Fibroblast of the aortic adventitia (primary cell): ENCODE results near the gene PIM2. TPM values are rescaled to one million over a fixed set of nuclear protein-coding genes. Genes with fewer than 3 reads are reported as not detected.
A peak's percentile ranks its signal among the peaks of the same experiment; 100 is the strongest.

ENCODE experiments used
- DNase-seq: peaks from one replicate; pipeline ENCODE4 v3.0.0-alpha.2; 2010; ENCODE audit warnings: low read depth
- H3K4me3 ChIP-seq: 2 replicates; pipeline ENCODE4 v1.5.1; 2011; ENCODE audit warnings: low read depth, mild to moderate bottlenecking, control low read depth, low read length, moderate library complexity
- total RNA-seq: library from RNA; depleted of rRNA; stranded (reverse); fragments of >200 nt; gene quantifications from 2 replicates; pipeline ENCODE4 v1.2.3, GENCODE V29; 2012; ENCODE audit warnings: low replicate concordance
- TF ChIP-seq, protein P1 (sequence below): IDR thresholded peaks from 2 replicates; pipeline ENCODE4 v1.5.1; 2011; ENCODE audit warnings: mild to moderate bottlenecking, low read length, control low read depth, inconsistent platforms; ENCODE audit not compliant: insufficient read depth

The PIM2 gene
- total RNA-seq, 1 donor: 5.0 TPM

DNA sequence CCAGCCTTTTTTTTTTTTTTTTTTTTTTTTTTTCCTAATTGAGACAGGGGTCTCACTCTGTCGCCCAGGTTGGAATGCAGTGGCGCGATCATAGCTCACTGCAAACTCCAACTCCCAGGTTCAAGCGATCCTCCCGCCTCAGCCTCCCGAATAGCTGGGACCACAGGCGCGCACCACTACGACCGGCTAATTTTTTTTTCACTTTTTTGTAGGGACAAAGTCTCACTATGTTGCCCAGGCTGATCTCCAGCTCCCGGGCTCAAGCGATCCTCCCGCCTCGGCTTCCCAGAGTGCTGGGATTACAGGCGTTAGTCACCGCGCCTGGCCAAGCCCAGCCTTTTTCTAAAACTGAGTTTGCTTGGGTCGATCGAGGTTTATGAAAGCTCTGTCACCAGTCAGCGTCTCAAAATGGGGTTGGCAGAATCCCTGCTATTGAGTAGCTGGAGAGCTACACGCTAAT is 39.8 kb upstream of the PIM2 start:
- H3K4me3 ChIP-seq: peak overlapping the region; percentile 62
- DNase-seq: peak; percentile 70
- TF ChIP-seq, protein P1, sequence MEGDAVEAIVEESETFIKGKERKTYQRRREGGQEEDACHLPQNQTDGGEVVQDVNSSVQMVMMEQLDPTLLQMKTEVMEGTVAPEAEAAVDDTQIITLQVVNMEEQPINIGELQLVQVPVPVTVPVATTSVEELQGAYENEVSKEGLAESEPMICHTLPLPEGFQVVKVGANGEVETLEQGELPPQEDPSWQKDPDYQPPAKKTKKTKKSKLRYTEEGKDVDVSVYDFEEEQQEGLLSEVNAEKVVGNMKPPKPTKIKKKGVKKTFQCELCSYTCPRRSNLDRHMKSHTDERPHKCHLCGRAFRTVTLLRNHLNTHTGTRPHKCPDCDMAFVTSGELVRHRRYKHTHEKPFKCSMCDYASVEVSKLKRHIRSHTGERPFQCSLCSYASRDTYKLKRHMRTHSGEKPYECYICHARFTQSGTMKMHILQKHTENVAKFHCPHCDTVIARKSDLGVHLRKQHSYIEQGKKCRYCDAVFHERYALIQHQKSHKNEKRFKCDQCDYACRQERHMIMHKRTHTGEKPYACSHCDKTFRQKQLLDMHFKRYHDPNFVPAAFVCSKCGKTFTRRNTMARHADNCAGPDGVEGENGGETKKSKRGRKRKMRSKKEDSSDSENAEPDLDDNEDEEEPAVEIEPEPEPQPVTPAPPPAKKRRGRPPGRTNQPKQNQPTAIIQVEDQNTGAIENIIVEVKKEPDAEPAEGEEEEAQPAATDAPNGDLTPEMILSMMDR: no peak

DNA sequence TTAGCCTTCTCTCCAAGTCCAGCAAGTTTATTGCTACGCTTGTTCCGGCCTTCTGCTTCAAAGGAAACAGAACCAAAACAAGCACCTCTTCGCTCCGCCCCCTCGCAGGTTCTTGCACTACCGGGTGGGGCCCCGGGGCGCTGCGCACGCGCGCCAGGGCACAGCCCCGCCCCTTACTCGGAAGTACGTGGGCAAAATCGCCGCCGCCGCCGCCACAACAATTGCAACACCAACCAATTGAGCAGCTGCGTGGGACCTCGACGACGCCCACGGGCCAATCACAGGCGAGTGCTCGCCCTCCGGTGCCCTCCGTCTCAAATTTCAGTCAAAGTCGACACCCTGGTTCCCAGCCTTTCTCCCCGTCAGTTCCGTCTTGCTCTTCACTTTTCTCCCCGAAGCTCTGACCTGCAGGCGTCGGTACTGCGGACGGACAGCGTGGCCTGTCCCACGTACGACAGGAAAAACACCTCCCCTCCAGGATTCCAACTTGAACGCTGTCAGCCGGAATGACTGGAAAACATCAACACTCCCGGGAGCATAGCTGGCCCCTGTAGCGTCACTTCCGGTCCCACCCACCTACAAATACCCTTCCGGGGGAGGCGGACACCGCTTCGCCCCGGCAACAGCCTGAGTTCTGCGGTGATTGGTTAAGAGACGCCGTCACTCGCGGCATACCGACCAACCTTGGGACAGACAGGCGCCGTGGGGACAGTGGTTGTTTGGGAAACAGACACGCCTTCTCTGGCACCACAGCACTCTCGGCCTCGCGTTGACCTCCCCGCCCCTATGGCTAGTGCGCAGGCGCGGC is 39.2 kb upstream of the PIM2 start:
- TF ChIP-seq, protein P1: no peak

DNA sequence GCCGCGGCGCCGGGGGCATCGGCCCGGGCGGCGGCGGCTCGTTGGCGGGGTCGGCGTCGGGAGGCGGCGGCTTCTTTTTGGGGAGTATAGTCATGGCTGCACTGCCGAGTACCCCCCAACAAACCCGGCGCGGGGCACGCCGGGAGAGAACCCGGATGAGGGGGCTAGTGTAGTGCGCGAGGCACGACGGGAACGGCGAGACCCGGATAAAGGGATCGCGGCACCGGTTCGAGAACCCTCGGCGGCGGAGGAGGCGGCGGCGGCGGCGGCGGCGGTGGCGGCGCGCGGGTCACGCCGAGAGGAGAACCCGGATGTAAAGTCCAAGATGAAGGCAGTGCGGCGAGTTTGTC is 38.6 kb upstream of the PIM2 start, which contains the start of gene OTUD5:
TSS of gene OTUD5 (minus strand) at position 131 of the 350 bp plus-strand sequence. CDS start at position 94, 37 bp downstream.
- H3K4me3 ChIP-seq: peak within 1 kb of the TSS; percentile 79
- TF ChIP-seq, protein P1: no peak
- no peak for DNase-seq

More for the DNA sequence above, 39.2 kb upstream of the PIM2 start:
- H3K4me3 ChIP-seq: peak overlapping the region; percentile 79
- DNase-seq: peak; percentile 98

DNA sequence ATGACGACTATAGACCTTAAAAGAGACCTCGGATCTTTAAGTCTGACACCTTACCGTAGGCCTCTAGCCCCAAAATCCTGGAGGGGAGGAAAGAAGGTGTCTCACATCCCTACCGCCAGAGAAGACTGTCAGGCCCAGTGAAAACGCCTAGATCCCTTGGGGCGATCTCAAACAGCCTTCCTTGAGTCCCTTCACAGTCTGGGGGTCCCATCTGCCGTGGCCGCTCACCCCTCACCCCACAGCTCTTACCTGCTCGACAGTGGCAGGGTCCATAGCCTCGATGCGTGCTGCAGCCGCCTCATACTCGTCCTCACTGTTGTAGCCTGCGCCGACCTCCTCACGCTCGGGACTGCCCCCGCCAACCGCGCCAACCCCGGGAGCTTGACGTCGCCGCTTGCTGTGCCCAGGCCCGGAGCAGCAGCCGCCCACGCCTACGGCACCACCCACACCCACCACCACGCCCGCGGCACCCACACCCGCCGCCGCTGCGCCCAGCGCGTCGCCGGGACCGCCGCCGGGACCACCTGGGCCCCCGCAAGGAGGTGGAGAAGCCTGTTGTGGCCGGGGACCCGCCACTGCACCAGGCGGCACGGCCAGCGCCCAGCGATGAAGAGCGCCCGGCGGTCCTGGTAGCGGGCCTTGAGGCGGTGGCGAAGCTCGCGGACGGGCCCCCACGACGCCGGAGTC is 38.0 kb upstream of the PIM2 start:
- TF ChIP-seq, protein P1: no peak
- DNase-seq: no peak
- H3K4me3 ChIP-seq: peak overlapping the region; percentile 76

DNA sequence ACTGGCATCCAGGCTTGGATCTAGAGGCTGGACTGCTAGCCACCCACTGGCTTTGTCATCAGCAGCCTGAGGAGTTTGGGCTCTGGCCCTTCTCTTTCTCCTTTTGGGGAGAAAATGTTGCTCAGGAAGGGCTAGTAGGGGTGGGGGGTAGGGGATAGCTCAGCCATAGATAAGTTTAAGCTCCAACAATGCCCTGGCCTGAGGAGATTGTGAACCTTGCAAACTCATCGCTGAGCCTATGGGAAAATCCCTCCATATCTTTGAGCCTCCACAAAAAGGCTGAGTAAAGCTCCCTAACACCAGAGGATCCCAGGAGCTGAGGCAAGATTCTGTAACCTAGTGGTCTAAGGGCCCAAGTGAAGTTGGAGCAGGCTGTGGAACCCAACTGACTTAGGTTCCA is 29.8 kb upstream of the PIM2 start:
- no peak overlapping the region for H3K4me3 ChIP-seq
- DNase-seq: no peak
- TF ChIP-seq, protein P1: no peak

DNA sequence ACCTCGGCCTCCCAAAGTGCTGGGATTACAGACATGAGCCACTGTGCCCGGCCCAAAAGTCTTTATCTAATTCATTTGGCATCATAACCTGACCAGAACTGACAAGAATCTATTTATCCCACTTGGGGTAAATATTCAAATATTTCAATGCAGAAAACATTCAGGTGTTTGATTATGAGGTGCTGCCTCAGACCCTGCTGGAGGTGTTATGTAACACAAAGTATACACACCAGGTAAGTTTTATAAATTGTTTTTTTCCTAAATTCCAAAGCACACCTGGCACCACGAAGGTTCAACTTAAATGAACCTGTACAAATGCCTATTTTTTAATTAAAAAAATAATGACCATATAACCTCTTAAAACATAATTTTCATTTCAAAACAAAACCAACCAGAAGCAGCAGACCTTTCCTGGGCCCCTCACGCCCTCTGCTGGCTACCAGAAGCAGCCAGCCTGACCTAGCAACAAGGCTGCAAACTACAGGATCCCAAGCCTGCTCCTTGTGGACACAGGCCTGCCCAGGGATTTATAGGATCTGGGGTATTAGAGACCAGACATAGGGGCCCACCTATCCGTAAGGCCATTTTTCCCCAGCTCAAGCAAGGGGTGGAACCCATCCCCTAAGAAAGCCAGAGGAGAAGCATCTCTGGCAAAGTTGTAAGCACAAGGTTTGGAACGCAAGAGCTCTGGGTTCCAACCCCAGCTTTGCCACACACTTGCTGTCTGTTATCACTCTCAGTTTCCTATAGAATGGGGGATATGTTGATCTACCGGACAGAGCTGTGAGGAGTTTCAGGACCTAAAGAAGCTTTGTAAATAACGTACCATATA is 26.9 kb upstream of the PIM2 start:
- TF ChIP-seq, protein P1: peak; percentile 83
- DNase-seq: peak; percentile 50
- H3K4me3 ChIP-seq: no peak overlapping the region
